GM23338 (cell line): ENCODE results near the gene PCNX1. TPM values are rescaled to one million over a fixed set of nuclear protein-coding genes. Genes with fewer than 3 reads are reported as not detected.
"Not testable (repeated sequence)": the region's sequence is repeated elsewhere in the genome, so short reads cannot be mapped to it uniquely, and the experiment has no call there.

ENCODE experiments used
- ATAC-seq: fragments of 200-7000 bp; cut with Tn5 transposase; 3 replicates; pipeline ENCODE4 v1.9.1; 2020
- DNase-seq: peaks from one replicate; pipeline ENCODE4 v3.0.0-alpha.2; 2015; ENCODE audit warnings: low spot score
- H2AFZ ChIP-seq: fragments of 200-600 bp; sonication (generic); 2 replicates; pipeline ENCODE4 v1.8.0; 2016; ENCODE audit warnings: antibody characterized with exemption, mild to moderate bottlenecking, moderate library complexity
- H3F3A ChIP-seq: fragments of 200-600 bp; sonication (generic); replicated peaks from 2 replicates; pipeline ENCODE4 v1.8.0; 2017; ENCODE audit warnings: antibody characterized with exemption, mixed run types, low read depth
- H3K27ac ChIP-seq: fragments of 200-600 bp; sonication (generic); 2 replicates; pipeline ENCODE4 v1.6.1; 2016; ENCODE audit warnings: low read depth
- H3K27me3 ChIP-seq: fragments of 200-600 bp; sonication (generic); 2 replicates; pipeline ENCODE4 v1.8.0; 2016; ENCODE audit warnings: mild to moderate bottlenecking, mixed run types, moderate library complexity; ENCODE audit not compliant: insufficient read depth
- H3K36me3 ChIP-seq: fragments of 200-600 bp; sonication (generic); 2 replicates; pipeline ENCODE4 v1.8.0; 2016; ENCODE audit warnings: mild to moderate bottlenecking; ENCODE audit not compliant: insufficient read depth
- H3K4me1 ChIP-seq: fragments of 200-600 bp; sonication (generic); 2 replicates; pipeline ENCODE4 v1.8.0; 2016; ENCODE audit warnings: mild to moderate bottlenecking, moderate library complexity; ENCODE audit not compliant: insufficient read depth
- H3K4me2 ChIP-seq: fragments of 200-600 bp; sonication (generic); 2 replicates; pipeline ENCODE4 v1.7.1; 2017; ENCODE audit warnings: mixed run types
- H3K4me3 ChIP-seq: fragments of 200-600 bp; sonication (generic); 2 replicates; pipeline ENCODE4 v1.6.1; 2016; ENCODE audit warnings: mixed run types
- H3K79me2 ChIP-seq: fragments of 200-600 bp; sonication (generic); replicated peaks from 2 replicates; pipeline ENCODE4 v1.8.0; 2017; ENCODE audit warnings: mild to moderate bottlenecking; ENCODE audit not compliant: insufficient read depth
- H3K9me2 ChIP-seq: fragments of 200-600 bp; sonication (generic); 2 replicates; pipeline ENCODE4 v1.8.0; 2017; ENCODE audit not compliant: insufficient read depth
- H4K20me1 ChIP-seq: fragments of 200-600 bp; sonication (generic); replicated peaks from 2 replicates; pipeline ENCODE4 v1.8.0; 2017; ENCODE audit warnings: mild to moderate bottlenecking; ENCODE audit not compliant: insufficient read depth
- H3K27ac Mint-ChIP-seq: 2 replicates; pipeline ENCODE4 v1.8.0; 2020; ENCODE audit warnings: inconsistent platforms, mild to moderate bottlenecking, moderate library complexity, mixed read lengths
- H3K27me3 Mint-ChIP-seq: 3 replicates; pipeline ENCODE4 v1.8.0; 2022; ENCODE audit warnings: low read depth, mild to moderate bottlenecking, moderate library complexity, mixed read lengths, inconsistent platforms; ENCODE audit not compliant: insufficient read depth, poor library complexity
- H3K36me3 Mint-ChIP-seq: 3 replicates; pipeline ENCODE4 v1.8.0; 2021; ENCODE audit warnings: low read depth, mild to moderate bottlenecking, inconsistent platforms, moderate library complexity, mixed read lengths
- H3K4me1 Mint-ChIP-seq: 3 replicates; pipeline ENCODE4 v1.8.0; 2020; ENCODE audit warnings: mild to moderate bottlenecking, inconsistent platforms, mixed read lengths
- H3K4me3 Mint-ChIP-seq: 3 replicates; pipeline ENCODE4 v1.8.0; 2021; ENCODE audit warnings: moderate library complexity, mild to moderate bottlenecking, inconsistent platforms, mixed read lengths
- H3K9me3 Mint-ChIP-seq: 3 replicates; pipeline ENCODE4 v1.8.0; 2020; ENCODE audit warnings: moderate library complexity, mild to moderate bottlenecking, inconsistent platforms, mixed read lengths
- CREB1 ChIP-seq: fragments of 250-450 bp; sonication (Bioruptor Pico); IDR thresholded peaks from 2 replicates; pipeline ENCODE4 v1.5.0; 2020; ENCODE audit warnings: low read depth, mild to moderate bottlenecking, moderate library complexity
- EZH2phosphoT487 ChIP-seq: fragments of 200-600 bp; sonication (generic); IDR thresholded peaks from one replicate; pipeline ENCODE4 v1.8.1; 2018; ENCODE audit warnings: antibody characterized with exemption; ENCODE audit not compliant: unreplicated experiment
- JUNB ChIP-seq: IDR thresholded peaks from one replicate; pipeline ENCODE4 v1.6.1; 2016; ENCODE audit warnings: antibody characterized with exemption; ENCODE audit not compliant: unreplicated experiment
- NANOG ChIP-seq: IDR thresholded peaks from 2 replicates; pipeline ENCODE4 v1.6.1; 2016; ENCODE audit warnings: antibody characterized with exemption, borderline replicate concordance
- POLR2AphosphoS5 ChIP-seq: IDR thresholded peaks from 2 replicates; pipeline ENCODE4 v1.6.1; 2016; ENCODE audit warnings: antibody characterized with exemption, low read depth
- STAT1 ChIP-seq: IDR thresholded peaks from one replicate; pipeline ENCODE4 v1.6.1; 2016; ENCODE audit warnings: antibody characterized with exemption; ENCODE audit not compliant: unreplicated experiment
- ZNF114 ChIP-seq: fragments of 250-450 bp; sonication (Bioruptor Pico); IDR thresholded peaks from 2 replicates; pipeline ENCODE4 v1.5.0; 2020; ENCODE audit warnings: mild to moderate bottlenecking, moderate library complexity
- ZNF331 ChIP-seq: fragments of 250-450 bp; sonication (Bioruptor Pico); IDR thresholded peaks from 2 replicates; pipeline ENCODE4 v1.5.0; 2020; ENCODE audit warnings: low read depth, mild to moderate bottlenecking, moderate library complexity
- polyA plus RNA-seq: library from polyadenylated mRNA; unstranded; fragments of >200 nt; fragmentation: Nextera tagmentation; extraction: Ambion mirVana; gene quantifications from 2 replicates; pipeline ENCODE4 v1.2.1, GENCODE V29; 2016
- total RNA-seq: library from RNA; depleted of rRNA; stranded (reverse); fragments of >200 nt; shearing (Covaris generic); gene quantifications from 2 replicates; pipeline ENCODE4 v1.2.3, GENCODE V29; 2014
- TF ChIP-seq, protein P1 (sequence below), 2 experiments: fragments of 200-600 bp in 1 of 2; sonication (generic) in 1 of 2; conservative IDR thresholded peaks; 2 replicates each; pipeline versions ENCODE4 v1.5.1 to v1.6.1; 2016 to 2017; ENCODE audit warnings: antibody characterized with exemption in 2 of 2, low read depth in 2 of 2, mild to moderate bottlenecking in 2 of 2, moderate library complexity in 1 of 2
- TF ChIP-seq, protein P2 (sequence below): IDR thresholded peaks from one replicate; pipeline ENCODE4 v1.6.1; 2018; ENCODE audit warnings: antibody characterized with exemption; ENCODE audit not compliant: unreplicated experiment
- TF ChIP-seq, protein P3 (sequence below): IDR thresholded peaks from 2 replicates; pipeline ENCODE4 v1.6.1; 2016; ENCODE audit warnings: antibody characterized with exemption

The PCNX1 gene
- total and polyA plus RNA-seq, 2 experiments from 2014 or later = 19.4 to 53.1 TPM

DNA sequence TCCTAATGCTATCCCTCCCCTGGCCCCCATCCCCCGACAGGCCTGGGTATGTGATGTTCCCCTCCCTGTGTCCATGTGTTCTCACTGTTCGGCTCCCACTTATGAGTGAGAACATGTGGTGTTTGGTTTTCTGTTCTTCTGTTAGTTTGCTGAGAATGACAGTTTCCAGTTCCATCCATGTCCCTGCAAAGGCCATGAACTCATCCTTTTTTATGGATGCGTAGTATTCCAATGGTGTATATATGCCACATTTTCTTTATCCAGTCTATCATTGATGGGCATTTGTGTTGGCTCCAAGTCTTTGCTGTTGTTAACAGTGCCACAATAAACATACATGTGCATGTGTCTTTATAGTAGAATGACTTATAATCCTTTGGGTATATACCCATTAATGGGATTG lies 157.5 kb downstream of the PCNX1 start:
- H3K4me3 ChIP-seq, H3K9me2 ChIP-seq, H3K4me3 Mint-ChIP-seq, H3F3A ChIP-seq, H3K4me1 ChIP-seq, H4K20me1 ChIP-seq, H3K4me1 Mint-ChIP-seq, H3K9me3 Mint-ChIP-seq, H3K27ac ChIP-seq, H3K27ac Mint-ChIP-seq, ATAC-seq, H3K27me3 ChIP-seq, H2AFZ ChIP-seq, H3K79me2 ChIP-seq, H3K4me2 ChIP-seq, DNase-seq, H3K27me3 Mint-ChIP-seq: not testable (repeated sequence)
- H3K36me3 ChIP-seq = peaks cover 29% of the 10 kb centered on the region
- H3K36me3 Mint-ChIP-seq = peaks cover 59% of the 10 kb centered on the region

DNA sequence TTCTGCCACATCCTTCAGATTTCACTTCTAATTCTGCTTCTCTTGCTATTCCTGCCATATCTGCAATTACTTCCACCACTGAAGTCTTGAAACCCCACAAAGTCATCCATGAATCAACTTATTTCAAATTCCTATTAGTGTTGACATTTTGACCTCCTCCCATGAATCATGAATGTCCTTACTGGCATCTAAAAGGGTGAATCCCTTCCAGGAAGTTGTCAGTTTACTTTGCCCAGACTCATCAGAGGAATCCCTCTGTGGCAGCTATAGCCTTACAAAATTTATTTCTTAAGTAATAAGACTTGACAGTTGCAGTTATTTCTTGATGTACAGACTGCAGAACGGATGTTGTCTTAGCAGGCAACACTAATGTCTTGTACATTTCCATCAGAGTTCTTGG lies 162.9 kb downstream of the PCNX1 start:
- DNase-seq = no peak
- Mint-ChIP-seq H3K27ac (no peak overlapping the region), H3K4me3 (no peak overlapping the region), H3K36me3 (peaks cover 27% of the 10 kb centered on the region), H3K9me3 (peaks cover 4% of the 10 kb centered on the region; the same call in 2 of the 3 replicates), H3K27me3 (no peaks in the 10 kb centered on the region), H3K4me1 (no peaks in the 10 kb centered on the region)
- no peak overlapping the region for H3K27ac ChIP-seq
- H3K4me1 ChIP-seq = no peaks in the 10 kb centered on the region
- H3K4me3 ChIP-seq = no peak overlapping the region
- no peaks in the 10 kb centered on the region for H3K27me3 ChIP-seq
- H3F3A ChIP-seq = no peaks in the 10 kb centered on the region
- no peak overlapping the region for H3K4me2 ChIP-seq
- ATAC-seq = no peak
- no peaks in the 10 kb centered on the region for H3K9me2 ChIP-seq
- peaks cover 14% of the 10 kb centered on the region for H3K36me3 ChIP-seq
- no peak overlapping the region for H2AFZ ChIP-seq
- no peaks in the 10 kb centered on the region for H3K79me2 ChIP-seq
- H4K20me1 ChIP-seq = peaks cover 4% of the 10 kb centered on the region; the same call in 1 of the 2 replicates
- TF ChIP-seq POLR2AphosphoS5 = no peak
- TF ChIP-seq ZNF331 (CRISPR knock-in tag) = no peak
- no peak for TF ChIP-seq CREB1
- TF ChIP-seq, protein P1, sequence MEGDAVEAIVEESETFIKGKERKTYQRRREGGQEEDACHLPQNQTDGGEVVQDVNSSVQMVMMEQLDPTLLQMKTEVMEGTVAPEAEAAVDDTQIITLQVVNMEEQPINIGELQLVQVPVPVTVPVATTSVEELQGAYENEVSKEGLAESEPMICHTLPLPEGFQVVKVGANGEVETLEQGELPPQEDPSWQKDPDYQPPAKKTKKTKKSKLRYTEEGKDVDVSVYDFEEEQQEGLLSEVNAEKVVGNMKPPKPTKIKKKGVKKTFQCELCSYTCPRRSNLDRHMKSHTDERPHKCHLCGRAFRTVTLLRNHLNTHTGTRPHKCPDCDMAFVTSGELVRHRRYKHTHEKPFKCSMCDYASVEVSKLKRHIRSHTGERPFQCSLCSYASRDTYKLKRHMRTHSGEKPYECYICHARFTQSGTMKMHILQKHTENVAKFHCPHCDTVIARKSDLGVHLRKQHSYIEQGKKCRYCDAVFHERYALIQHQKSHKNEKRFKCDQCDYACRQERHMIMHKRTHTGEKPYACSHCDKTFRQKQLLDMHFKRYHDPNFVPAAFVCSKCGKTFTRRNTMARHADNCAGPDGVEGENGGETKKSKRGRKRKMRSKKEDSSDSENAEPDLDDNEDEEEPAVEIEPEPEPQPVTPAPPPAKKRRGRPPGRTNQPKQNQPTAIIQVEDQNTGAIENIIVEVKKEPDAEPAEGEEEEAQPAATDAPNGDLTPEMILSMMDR (conservative IDR thresholded peaks at IDR 0.05; ENCODE audit: low read depth in 2 of 2) = no peak
- TF ChIP-seq, protein P2, sequence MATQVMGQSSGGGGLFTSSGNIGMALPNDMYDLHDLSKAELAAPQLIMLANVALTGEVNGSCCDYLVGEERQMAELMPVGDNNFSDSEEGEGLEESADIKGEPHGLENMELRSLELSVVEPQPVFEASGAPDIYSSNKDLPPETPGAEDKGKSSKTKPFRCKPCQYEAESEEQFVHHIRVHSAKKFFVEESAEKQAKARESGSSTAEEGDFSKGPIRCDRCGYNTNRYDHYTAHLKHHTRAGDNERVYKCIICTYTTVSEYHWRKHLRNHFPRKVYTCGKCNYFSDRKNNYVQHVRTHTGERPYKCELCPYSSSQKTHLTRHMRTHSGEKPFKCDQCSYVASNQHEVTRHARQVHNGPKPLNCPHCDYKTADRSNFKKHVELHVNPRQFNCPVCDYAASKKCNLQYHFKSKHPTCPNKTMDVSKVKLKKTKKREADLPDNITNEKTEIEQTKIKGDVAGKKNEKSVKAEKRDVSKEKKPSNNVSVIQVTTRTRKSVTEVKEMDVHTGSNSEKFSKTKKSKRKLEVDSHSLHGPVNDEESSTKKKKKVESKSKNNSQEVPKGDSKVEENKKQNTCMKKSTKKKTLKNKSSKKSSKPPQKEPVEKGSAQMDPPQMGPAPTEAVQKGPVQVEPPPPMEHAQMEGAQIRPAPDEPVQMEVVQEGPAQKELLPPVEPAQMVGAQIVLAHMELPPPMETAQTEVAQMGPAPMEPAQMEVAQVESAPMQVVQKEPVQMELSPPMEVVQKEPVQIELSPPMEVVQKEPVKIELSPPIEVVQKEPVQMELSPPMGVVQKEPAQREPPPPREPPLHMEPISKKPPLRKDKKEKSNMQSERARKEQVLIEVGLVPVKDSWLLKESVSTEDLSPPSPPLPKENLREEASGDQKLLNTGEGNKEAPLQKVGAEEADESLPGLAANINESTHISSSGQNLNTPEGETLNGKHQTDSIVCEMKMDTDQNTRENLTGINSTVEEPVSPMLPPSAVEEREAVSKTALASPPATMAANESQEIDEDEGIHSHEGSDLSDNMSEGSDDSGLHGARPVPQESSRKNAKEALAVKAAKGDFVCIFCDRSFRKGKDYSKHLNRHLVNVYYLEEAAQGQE = no peak
- TF ChIP-seq JUNB = no peak
- TF ChIP-seq STAT1 = no peak
- TF ChIP-seq ZNF114 = no peak
- TF ChIP-seq NANOG = no peak
- TF ChIP-seq EZH2phosphoT487 = no peak
- TF ChIP-seq, protein P3, sequence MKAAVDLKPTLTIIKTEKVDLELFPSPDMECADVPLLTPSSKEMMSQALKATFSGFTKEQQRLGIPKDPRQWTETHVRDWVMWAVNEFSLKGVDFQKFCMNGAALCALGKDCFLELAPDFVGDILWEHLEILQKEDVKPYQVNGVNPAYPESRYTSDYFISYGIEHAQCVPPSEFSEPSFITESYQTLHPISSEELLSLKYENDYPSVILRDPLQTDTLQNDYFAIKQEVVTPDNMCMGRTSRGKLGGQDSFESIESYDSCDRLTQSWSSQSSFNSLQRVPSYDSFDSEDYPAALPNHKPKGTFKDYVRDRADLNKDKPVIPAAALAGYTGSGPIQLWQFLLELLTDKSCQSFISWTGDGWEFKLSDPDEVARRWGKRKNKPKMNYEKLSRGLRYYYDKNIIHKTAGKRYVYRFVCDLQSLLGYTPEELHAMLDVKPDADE = no peak
